Measurements from ENCODE around the gene LARP4. TPM values are rescaled to one million over a fixed set of nuclear protein-coding genes. Genes with fewer than 3 reads are reported as not detected.
A peak's percentile ranks its signal among the peaks of the same experiment; 100 is the strongest.

Gene LARP4
- total RNA-seq (59.4 and 69.6 TPM in 2 replicates), polyA plus RNA-seq (8.1 and 8.9 TPM in 2 replicates), polyA minus RNA-seq (34.5 and 39.9 TPM in 2 replicates), Bru-seq, nascent RNA (percentile 89 among the genes with signal in this experiment), BruChase-seq, experiment 1, labeled RNA remaining after a 6-hour chase (percentile 91 among the genes with signal in this experiment), BruChase-seq, experiment 2, labeled RNA remaining after a 2-hour chase (percentile 93 among the genes with signal in this experiment)
- polyA plus RNA-seq (2011; cell fraction: cytosol; rRNA removed), result 13.2 and 13.5 TPM in 2 replicates
- polyA plus RNA-seq (2011; cell fraction: nucleus; rRNA removed), result 22.0 and 31.3 TPM in 2 replicates
- polyA plus RNA-seq (2012), result 38.6 and 50.8 TPM in 2 replicates
- 58.5 TPM for polyA minus RNA-seq (2011; cell fraction: cytosol; rRNA and poly(A)+ RNA removed)
- 27.2 and 41.5 TPM in 2 replicates for polyA minus RNA-seq (2011; cell fraction: nucleus; rRNA and poly(A)+ RNA removed)
- long read RNA-seq, full-length matches to known transcripts, result 12 of 39 reads
- long read RNA-seq, partial matches to known transcripts, result 1 of 39 reads
- long read RNA-seq, other reads (novel, unspliced or antisense), result 26 of 39 reads

GRCh38 chr12:50400638-50401499, at the start of gene LARP4:
TSS of gene LARP4 (plus strand) at chr12:50400885. CDS start at chr12:50401011, 126 bp downstream.
- dilution Hi-C loops (cut with MboI; ENCODE audit: extremely low pct_ligation_motif_present, low sequenced_read_pairs) (no loop called here), intact Hi-C loops (cut with micrococcal nuclease) (no loop called here)
- no TSS peak for BruUV-seq (replicated peaks)
- ChIA-PET CTCF (interaction anchor here (1.2 kb wide), 1 partner anchor 11 kb away, joined by 3 read pairs; no protein-coding TSS in a partner anchor), POLR2A (interaction anchor here (0.5 to 0.7 kb wide), 2 partner anchors 24 to 27 kb away, joined by 3 to 4 read pairs; no protein-coding TSS in a partner anchor)
- peaks cover 49% of the 10 kb centered on the region for H3K79me2 ChIP-seq (ENCODE audit: control insufficient read depth, insufficient read depth, low read length)
- no peaks in the 10 kb centered on the region for H3K9me1 ChIP-seq (replicated peaks; ENCODE audit: control insufficient read depth, extremely low read depth, insufficient read depth, low read length)
- H3K27me3 ChIP-seq (ENCODE audit: control insufficient read depth in 2 of 2, insufficient read depth in 2 of 2, low read length in 2 of 2), result no peaks in the 10 kb centered on the region
- H3K4me2 ChIP-seq (ENCODE audit: insufficient read depth, low read length), result peak within 1 kb of the TSS; percentile 99
- H4K20me1 ChIP-seq (replicated peaks; ENCODE audit: control insufficient read depth, extremely low read depth, insufficient read depth, low read length), result no peaks in the 10 kb centered on the region
- peak within 1 kb of the TSS; percentile 71 to 90 (median 74) for H3K4me3 ChIP-seq (replicated peaks in 1 of 3; ENCODE audit: insufficient read depth in 1 of 3, low read depth in 1 of 3, low read length in 3 of 3)
- peak within 1 kb of the TSS; percentile 60 for H2AFZ ChIP-seq (ENCODE audit: low read depth, low read length)
- TF ChIP-seq EZH2 (IDR thresholded peaks at IDR 0.05; ENCODE audit: borderline replicate concordance, low read depth, low read length, severe bottlenecking), result no peak
- peak; percentile 90 for TF ChIP-seq POLR2AphosphoS5 (IDR thresholded peaks at IDR 0.05; ENCODE audit: insufficient read depth, low read depth, low read length)
- no peak for TF ChIP-seq JUN (IDR thresholded peaks at IDR 0.05; ENCODE audit: borderline replicate concordance, insufficient read depth, insufficient read length, low read depth)
- peak; percentile 82 for TF ChIP-seq POLR2A (IDR thresholded peaks at IDR 0.05; ENCODE audit: low read depth, low read length)
- peak; percentile 96 for DNase-seq (ENCODE audit: low read depth, low spot score)
- no peaks in the 10 kb centered on the region for H3K36me3 ChIP-seq (ENCODE audit: control insufficient read depth in 2 of 2, extremely low read depth in 1 of 2, insufficient read depth in 2 of 2, low read length in 2 of 2)
- H3K4me1 ChIP-seq (ENCODE audit: control insufficient read depth, extremely low read depth, insufficient read depth, low read length), result peaks cover 17% of the 10 kb centered on the region
- peak within 1 kb of the TSS; percentile 82 for H3K9ac ChIP-seq (replicated peaks; ENCODE audit: extremely low read depth, insufficient read depth, low read length)
- H3K27ac ChIP-seq (ENCODE audit: insufficient read depth, low read depth, low read length), result peak within 1 kb of the TSS; percentile 45
- no peaks in the 10 kb centered on the region for H3K9me3 ChIP-seq (replicated peaks; ENCODE audit: control insufficient read depth, insufficient read depth, low read length)
- peak; percentile 95 for FAIRE-seq
